ENCODE results near the gene PAMR1. TPM values are rescaled to one million over a fixed set of nuclear protein-coding genes. Genes with fewer than 3 reads are reported as not detected.

Gene PAMR1
- total RNA-seq, 1 donor = 416 TPM

DNA sequence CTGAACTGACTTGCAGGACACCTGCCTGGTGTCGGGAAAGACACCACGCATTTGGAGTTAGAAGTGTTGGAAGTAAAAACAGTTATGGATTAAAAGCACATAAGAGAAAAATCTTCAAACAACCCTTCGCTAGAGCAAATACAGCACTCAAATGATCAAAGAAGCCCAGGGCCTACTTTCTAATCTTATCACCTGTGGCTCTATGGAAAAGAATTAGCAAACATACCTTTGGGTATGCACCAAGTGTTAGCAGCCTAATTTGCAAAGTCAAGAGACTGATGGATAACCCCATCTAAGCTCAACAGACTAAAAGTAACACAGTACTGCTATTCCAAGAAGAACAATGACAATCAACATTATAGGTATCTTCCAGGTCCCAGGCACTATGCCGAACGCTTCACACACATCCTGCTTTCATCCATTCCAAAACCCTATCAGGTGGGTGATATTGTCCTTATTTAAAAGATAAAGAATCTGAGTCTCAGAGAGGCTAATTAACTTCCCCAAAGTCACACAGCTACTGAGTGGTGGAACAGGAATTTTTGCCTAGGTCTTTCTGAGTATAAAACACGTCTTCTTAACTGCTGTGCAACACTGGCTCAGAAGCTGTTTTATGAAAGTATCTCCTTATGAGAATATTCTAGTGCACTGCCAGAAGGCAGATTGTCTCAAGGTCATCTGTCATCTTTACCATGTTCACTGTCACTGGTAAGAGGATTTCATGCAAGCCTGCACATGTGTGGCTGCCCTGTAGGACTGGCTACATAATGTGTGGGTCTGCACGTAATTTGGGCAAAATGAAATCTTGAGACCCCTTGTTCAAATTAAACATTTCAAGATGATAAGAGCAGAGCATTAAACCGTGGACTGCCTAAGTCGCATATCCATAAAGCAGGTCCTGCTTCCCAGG, 122.4 kb downstream of the PAMR1 start:
- H3K4me3 ChIP-seq (ENCODE audit: low read depth, low read length) = no peak overlapping the region
- no peak for TF ChIP-seq CTCF (IDR thresholded peaks at IDR 0.05; ENCODE audit: insufficient read depth, low read depth, low read length)
- no peak for DNase-seq (ENCODE audit: low read depth)

DNA sequence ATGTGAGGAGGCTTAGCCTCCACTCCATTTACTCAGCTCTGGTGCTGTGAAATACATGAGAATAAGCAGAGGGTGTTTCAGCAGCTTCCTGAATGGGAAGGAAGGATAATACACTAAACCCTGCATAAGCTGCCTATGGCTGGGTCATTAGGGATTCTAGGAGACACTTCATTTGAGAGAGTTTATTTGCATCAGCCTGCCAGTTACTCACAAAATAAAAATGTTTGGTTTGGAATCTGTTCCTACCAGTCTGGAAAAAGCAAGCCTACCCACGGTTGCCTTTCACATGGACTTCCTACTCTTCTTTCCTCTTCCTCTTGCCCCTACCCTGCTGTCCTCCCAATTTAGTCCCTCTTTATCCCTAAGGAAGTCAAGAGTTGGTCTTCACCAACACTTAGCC, 126.5 kb downstream of the PAMR1 start:
- no peak for TF ChIP-seq CTCF (IDR thresholded peaks at IDR 0.05; ENCODE audit: insufficient read depth, low read depth, low read length)
- H3K4me3 ChIP-seq (ENCODE audit: low read depth, low read length) = no peak overlapping the region
- no peak for DNase-seq (ENCODE audit: low read depth)

DNA sequence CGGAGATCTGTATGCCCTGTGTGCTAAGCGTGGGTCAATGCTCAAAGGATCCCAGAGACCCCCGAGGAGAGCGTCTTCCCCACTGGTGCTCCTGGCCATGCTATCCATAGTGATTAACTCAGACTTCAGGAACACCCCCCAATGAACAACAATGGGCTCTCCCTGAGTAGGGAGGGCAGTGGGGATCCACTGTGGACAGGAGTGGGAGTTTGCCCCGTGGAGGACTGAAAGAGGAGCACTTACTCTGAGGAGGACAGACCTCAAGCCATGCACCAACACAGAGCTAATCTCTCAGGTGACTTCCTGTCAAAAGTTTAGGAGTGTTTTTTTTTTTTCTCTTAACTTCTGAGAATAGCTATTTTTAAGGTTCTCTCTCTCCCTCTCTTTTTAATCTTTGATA, 130.5 kb downstream of the PAMR1 start:
- TF ChIP-seq CTCF (IDR thresholded peaks at IDR 0.05; ENCODE audit: insufficient read depth, low read depth, low read length) = no peak
- H3K4me3 ChIP-seq (ENCODE audit: low read depth, low read length) = no peak overlapping the region
- DNase-seq (ENCODE audit: low read depth) = no peak

DNA sequence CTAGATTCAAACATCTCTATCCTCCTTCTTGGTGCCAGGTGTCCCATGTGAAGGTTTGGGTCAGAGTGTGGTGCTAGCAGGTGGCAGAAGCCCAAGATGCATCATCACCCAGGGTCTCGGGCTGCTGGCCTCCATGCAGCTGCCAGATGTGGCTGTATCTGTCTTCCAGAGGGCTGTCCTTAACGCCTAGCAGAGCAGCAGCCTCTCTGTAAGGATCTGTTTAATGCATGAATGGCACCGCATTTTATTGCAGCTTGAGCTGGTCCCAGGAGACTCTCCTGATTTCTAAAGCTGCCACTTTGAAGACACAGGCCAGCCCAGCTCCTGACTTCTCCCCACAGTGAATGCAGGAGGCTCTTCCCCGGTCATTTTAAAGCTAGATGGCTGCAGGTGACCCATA, 132.3 kb downstream of the PAMR1 start:
- H3K4me3 ChIP-seq (ENCODE audit: low read depth, low read length) = no peak overlapping the region
- no peak for TF ChIP-seq CTCF (IDR thresholded peaks at IDR 0.05; ENCODE audit: insufficient read depth, low read depth, low read length)
- peak; percentile 47 for DNase-seq (ENCODE audit: low read depth)

DNA sequence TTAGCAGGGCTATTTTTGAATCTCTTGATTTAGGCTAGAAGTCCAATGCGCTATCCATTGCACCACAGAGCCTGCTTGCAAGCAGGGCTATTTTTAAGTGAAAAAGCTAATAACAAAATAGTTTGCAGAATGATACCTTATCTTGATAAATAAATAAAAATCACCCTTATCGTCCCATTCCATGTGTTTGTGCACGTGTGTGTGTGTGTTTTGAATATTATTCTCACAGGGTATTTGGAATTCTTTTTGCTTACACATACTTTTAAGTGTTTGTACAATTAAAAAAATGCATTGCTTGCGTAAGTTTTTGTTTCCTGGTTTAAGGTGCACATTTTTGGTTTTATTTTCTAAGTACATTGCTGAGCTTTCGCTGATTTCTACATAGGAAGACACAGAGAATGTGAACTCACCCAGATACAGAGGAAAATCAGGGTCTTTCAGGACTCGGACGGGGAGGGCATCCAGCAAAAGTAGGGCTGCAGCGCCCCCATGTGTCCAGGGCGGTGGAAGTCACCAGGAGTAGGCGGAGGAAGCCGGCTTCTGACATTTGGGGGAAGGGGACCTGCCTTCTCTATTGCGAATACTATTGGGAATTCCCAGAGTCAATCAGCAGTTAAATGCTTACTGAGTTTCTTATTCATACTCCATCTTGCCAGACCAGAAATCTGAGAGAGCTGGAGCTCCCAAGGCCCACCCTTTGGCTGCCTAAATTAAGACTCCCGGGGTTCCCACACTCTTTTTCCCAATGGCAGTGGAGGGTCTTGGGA, 133.3 kb downstream of the PAMR1 start:
- DNase-seq (ENCODE audit: low read depth) = peak; percentile 87
- H3K4me3 ChIP-seq (ENCODE audit: low read depth, low read length) = no peak overlapping the region

More for the DNA sequence above, 133.3 kb downstream of the PAMR1 start:
- peak; percentile 86 for TF ChIP-seq CTCF (IDR thresholded peaks at IDR 0.05; ENCODE audit: insufficient read depth, low read depth, low read length)
